Keratinocyte (primary cell): ENCODE results near the gene ARSB. TPM values are rescaled to one million over a fixed set of nuclear protein-coding genes. Genes with fewer than 3 reads are reported as not detected.

ENCODE experiments used
- DNase-seq: peaks from one replicate; pipeline ENCODE4 v3.0.0-alpha.2; 2011; ENCODE audit warnings: low read depth, missing footprints, low spot score
- FAIRE-seq: peaks from 2 replicates; lab custom pipeline; 2011; peaks lifted over from hg19 to GRCh38; lab: Jason Lieb, UNC
- H2AFZ ChIP-seq: 2 replicates; pipeline ENCODE4 v1.6.0; 2012; ENCODE audit warnings: low read length, control low read depth, inconsistent platforms; ENCODE audit not compliant: control insufficient read depth
- H3K27ac ChIP-seq: 2 replicates; pipeline ENCODE4 v1.5.1; 2011; ENCODE audit warnings: low read length; ENCODE audit not compliant: control insufficient read depth, insufficient read depth
- H3K27me3 ChIP-seq: 3 replicates; pipeline ENCODE4 v1.6.0; 2011; ENCODE audit warnings: low read length; ENCODE audit not compliant: control insufficient read depth, insufficient read depth; ENCODE audit errors: extremely low read depth
- H3K36me3 ChIP-seq, 2 experiments: 2 replicates in 1 of 2; 3 replicates in 1 of 2; pipeline ENCODE4 v1.5.1; 2011; ENCODE audit warnings: low read length in 2 of 2, mild to moderate bottlenecking in 1 of 2; ENCODE audit not compliant: control insufficient read depth in 2 of 2, insufficient read depth in 2 of 2; ENCODE audit errors: extremely low read depth in 1 of 2
- H3K4me1 ChIP-seq: 3 replicates; pipeline ENCODE4 v1.5.1; 2011; ENCODE audit warnings: low read length; ENCODE audit not compliant: control insufficient read depth, insufficient read depth; ENCODE audit errors: extremely low read depth
- H3K4me2 ChIP-seq: 3 replicates; pipeline ENCODE4 v1.6.0; 2011; ENCODE audit warnings: low read depth, low read length; ENCODE audit not compliant: control insufficient read depth, insufficient read depth; ENCODE audit errors: extremely low read depth
- H3K4me3 ChIP-seq, 3 experiments: fragments of 200-600 bp in 1 of 3; sonication (generic) in 1 of 3; 2 replicates in 2 of 3; 3 replicates in 1 of 3; pipeline ENCODE4 v1.5.1; 2011 to 2016; ENCODE audit warnings: low read length in 3 of 3, mild to moderate bottlenecking in 3 of 3, control low read depth in 2 of 3, inconsistent platforms in 1 of 3, low read depth in 1 of 3, mixed read lengths in 1 of 3, mixed run types in 1 of 3, moderate library complexity in 1 of 3; ENCODE audit not compliant: control insufficient read depth in 2 of 3, insufficient read depth in 2 of 3; ENCODE audit errors: extremely low read depth in 1 of 3
- H3K79me2 ChIP-seq: 2 replicates; pipeline ENCODE4 v1.6.0; 2012; ENCODE audit warnings: low read length; ENCODE audit not compliant: control insufficient read depth, insufficient read depth
- H3K9ac ChIP-seq: 3 replicates; pipeline ENCODE4 v1.6.0; 2011; ENCODE audit warnings: low read length; ENCODE audit not compliant: control insufficient read depth, insufficient read depth; ENCODE audit errors: extremely low read depth
- H3K9me1 ChIP-seq: 3 replicates; pipeline ENCODE4 v1.6.0; 2011; ENCODE audit warnings: low read length; ENCODE audit not compliant: control insufficient read depth, insufficient read depth; ENCODE audit errors: extremely low read depth
- H3K9me3 ChIP-seq: 2 replicates; pipeline ENCODE4 v1.5.1; 2012; ENCODE audit warnings: low read depth, low read length; ENCODE audit not compliant: control insufficient read depth
- H4K20me1 ChIP-seq: 3 replicates; pipeline ENCODE4 v1.6.0; 2011; ENCODE audit warnings: low read length; ENCODE audit not compliant: control insufficient read depth, insufficient read depth; ENCODE audit errors: extremely low read depth
- CTCF ChIP-seq, 3 experiments: IDR thresholded peaks in 1 of 3; conservative IDR thresholded peaks in 1 of 3; optimal IDR thresholded peaks in 1 of 3; 2 replicates in 2 of 3; 3 replicates in 1 of 3; pipeline versions ENCODE3 to v1.5.1; 2011; ENCODE audit warnings: low read length in 3 of 3, mild to moderate bottlenecking in 3 of 3, moderate library complexity in 2 of 3, control low read depth in 1 of 3, inconsistent platforms in 1 of 3; ENCODE audit not compliant: insufficient read depth in 2 of 3; ENCODE audit errors: extremely low read depth in 1 of 3
- EZH2 ChIP-seq: IDR thresholded peaks from one replicate; pipeline ENCODE4 v1.6.1; 2012; ENCODE audit warnings: inconsistent platforms, mild to moderate bottlenecking, low read length, moderate library complexity
- dilution Hi-C: fragments of 300-500 bp; cut with MboI; formaldehyde crosslinking; loops from one replicate; pipeline ENCODE4 v1.7.0; 2020; ENCODE audit warnings: low sequenced_read_pairs; ENCODE audit not compliant: extremely low pct_ligation_motif_present
- polyA plus RNA-seq, 5 experiments: library from polyadenylated mRNA; depleted of rRNA in 3 of 5; stranded (reverse) in 3 of 5; stranded (forward) in 1 of 5; unstranded in 1 of 5; fragments of >200 nt; gene quantifications; 1 replicate in 1 of 5; 2 replicates in 3 of 5; 3 replicates in 1 of 5; pipeline versions ENCODE4 v1.2.1 to v1.2.3, GENCODE V29; 2011 to 2012; ENCODE audit warnings: missing spikeins in 2 of 5, low read depth in 1 of 5, low replicate concordance in 1 of 5

Gene ARSB
- polyA plus RNA-seq, 1 donor (not counting 4 experiments of a cell fraction or from before 2014, with no cell fraction given), result 4.5 TPM

- no peaks in the 10 kb centered on the region for H3K36me3 ChIP-seq
- no peak overlapping the region for H2AFZ ChIP-seq
- H3K79me2 ChIP-seq, result no peaks in the 10 kb centered on the region
- no peaks in the 10 kb centered on the region for H3K9me3 ChIP-seq
- FAIRE-seq (peak; percentile 83), DNase-seq (peak; percentile 15)
- H3K27ac ChIP-seq, result no peak overlapping the region
- no peak overlapping the region for H3K4me3 ChIP-seq
- TF ChIP-seq CTCF (optimal IDR thresholded peaks at IDR 0.05 in 1 of 3, IDR thresholded peaks at IDR 0.05 in 1 of 3, conservative IDR thresholded peaks at IDR 0.05 in 1 of 3; ENCODE audit: extremely low read depth in 1 of 3, insufficient read depth in 2 of 3, low read length in 3 of 3) (no peak), EZH2 (no peak)
- H3K4me1 ChIP-seq, result peaks cover 4% of the 10 kb centered on the region
- no peaks in the 10 kb centered on the region for H3K27me3 ChIP-seq
- no peaks in the 10 kb centered on the region for H3K9me1 ChIP-seq
- dilution Hi-C loops, result no loop called here
- no peak overlapping the region for H3K4me2 ChIP-seq
- H3K9ac ChIP-seq, result no peak overlapping the region
- H4K20me1 ChIP-seq, result no peaks in the 10 kb centered on the region
Observed at GRCh38 chr5:78889369-78890140, 95.6 kb downstream of the ARSB start.

- TF ChIP-seq CTCF (optimal IDR thresholded peaks at IDR 0.05 in 1 of 3, IDR thresholded peaks at IDR 0.05 in 1 of 3, conservative IDR thresholded peaks at IDR 0.05 in 1 of 3; ENCODE audit: extremely low read depth in 1 of 3, insufficient read depth in 2 of 3, low read length in 3 of 3) (no peak), EZH2 (no peak)
- Histone ChIP-seq H3K4me2 (no peak overlapping the region), H3K79me2 (no peaks in the 10 kb centered on the region), H4K20me1 (no peaks in the 10 kb centered on the region), H3K9ac (no peak overlapping the region), H3K4me1 (peaks cover 4% of the 10 kb centered on the region), H3K27me3 (no peaks in the 10 kb centered on the region), H3K36me3 (no peaks in the 10 kb centered on the region), H3K9me3 (no peaks in the 10 kb centered on the region), H3K4me3 (no peak overlapping the region), H3K9me1 (no peaks in the 10 kb centered on the region), H3K27ac (no peak overlapping the region), H2AFZ (no peak overlapping the region)
- dilution Hi-C loops, result no loop called here
- DNase-seq (no peak), FAIRE-seq (no peak)
Observed at GRCh38 chr5:78888580-78889368, 96.3 kb downstream of the ARSB start.
